Left ventricle myocardium inferior (tissue), 1 donor: ENCODE results near the gene TRAP1. TPM values are rescaled to one million over a fixed set of nuclear protein-coding genes. Genes with fewer than 3 reads are reported as not detected.

Experiments
- DNase-seq: peaks from one replicate; pipeline ENCODE4 v3.0.0-alpha.2; 2020
- H3K27ac ChIP-seq: fragments of 200-600 bp; replicated peaks from 2 replicates; pipeline ENCODE4 v1.8.0; 2021
- H3K27me3 ChIP-seq: fragments of 200-600 bp; 2 replicates; pipeline ENCODE4 v1.8.0; 2021; ENCODE audit warnings: low read depth
- H3K36me3 ChIP-seq: fragments of 200-600 bp; 2 replicates; pipeline ENCODE4 v1.8.0; 2021
- H3K4me1 ChIP-seq: fragments of 200-600 bp; 2 replicates; pipeline ENCODE4 v1.8.0; 2021
- H3K4me3 ChIP-seq: fragments of 200-600 bp; 2 replicates; pipeline ENCODE4 v1.8.0; 2021; ENCODE audit warnings: mild to moderate bottlenecking, moderate library complexity
- H3K9me3 ChIP-seq: fragments of 200-600 bp; replicated peaks from 2 replicates; pipeline ENCODE4 v1.8.0; 2021
- CTCF ChIP-seq: fragments of 200-600 bp; IDR thresholded peaks from 2 replicates; pipeline ENCODE4 v1.8.0; 2021; ENCODE audit warnings: antibody characterized with exemption, mild to moderate bottlenecking, borderline replicate concordance
- intact Hi-C: fragments of 100-400 bp; cut with micrococcal nuclease; formaldehyde crosslinking; loops from one replicate; pipeline ENCODE4 v1.11.0; 2022
- total RNA-seq: library from RNA; stranded (reverse); fragmentation: NEBNext Ultra II Directional; extraction: Animal tissue kit (Norgen Biotek cat#: 25700); gene quantifications from one replicate; pipeline ENCODE4 v1.2.1, GENCODE V29; 2021
- donor health status: DM: no; HTN: yes; CAD: no; lungs with severe emphysema.

Gene TRAP1
- total RNA-seq, 1 donor from 2014 or later: 128 TPM

- Histone ChIP-seq H3K27me3 (no peaks in the 10 kb centered on the region), H3K4me1 (peaks cover 21% of the 10 kb centered on the region), H3K36me3 (peaks cover 30% of the 10 kb centered on the region), H3K9me3 (no peaks in the 10 kb centered on the region), H3K27ac (no peak overlapping the region), H3K4me3 (no peak overlapping the region)
- DNase-seq: no peak
- no peak for TF ChIP-seq CTCF
- intact Hi-C loops: no loop called here
Observed at GRCh38 chr16:3652373-3653195, 64.7 kb downstream of the TRAP1 start.

GRCh38 chr16:3651461-3652372 is 65.6 kb downstream of the TRAP1 start:
- H3K4me3 ChIP-seq: no peak overlapping the region
- H3K9me3 ChIP-seq: no peaks in the 10 kb centered on the region
- H3K4me1 ChIP-seq: peaks cover 21% of the 10 kb centered on the region
- intact Hi-C loops: no loop called here
- H3K36me3 ChIP-seq: peaks cover 22% of the 10 kb centered on the region
- no peak for DNase-seq
- H3K27me3 ChIP-seq: no peaks in the 10 kb centered on the region
- TF ChIP-seq CTCF: no peak
- no peak overlapping the region for H3K27ac ChIP-seq

- intact Hi-C loops: no loop called here
- Histone ChIP-seq H3K27ac (no peak overlapping the region), H3K36me3 (peaks cover 17% of the 10 kb centered on the region), H3K27me3 (no peaks in the 10 kb centered on the region), H3K9me3 (no peaks in the 10 kb centered on the region), H3K4me1 (peaks cover 19% of the 10 kb centered on the region), H3K4me3 (no peak overlapping the region)
- DNase-seq: no peak
- no peak for TF ChIP-seq CTCF
Observed at GRCh38 chr16:3650631-3651265, 66.6 kb downstream of the TRAP1 start.

- no peak overlapping the region for H3K4me3 ChIP-seq
- no peaks in the 10 kb centered on the region for H3K27me3 ChIP-seq
- peaks cover 14% of the 10 kb centered on the region for H3K36me3 ChIP-seq
- H3K4me1 ChIP-seq: no peaks in the 10 kb centered on the region
- H3K27ac ChIP-seq: no peak overlapping the region
- intact Hi-C loops: no loop called here
- TF ChIP-seq CTCF: no peak
- no peak for DNase-seq
- no peaks in the 10 kb centered on the region for H3K9me3 ChIP-seq
Observed at GRCh38 chr16:3646348-3646920, 70.9 kb downstream of the TRAP1 start.
